NCI-H774 (cell line): ENCODE data around the gene LRIG3.
"Not testable (repeated sequence)": the region's sequence is repeated elsewhere in the genome, so short reads cannot be mapped to it uniquely, and the experiment has no call there.

Experiments
- DNase-seq: peaks from one replicate; lab custom pipeline; 2025; lab: John Stamatoyannopoulos, UW

LRIG3 gene

DNA sequence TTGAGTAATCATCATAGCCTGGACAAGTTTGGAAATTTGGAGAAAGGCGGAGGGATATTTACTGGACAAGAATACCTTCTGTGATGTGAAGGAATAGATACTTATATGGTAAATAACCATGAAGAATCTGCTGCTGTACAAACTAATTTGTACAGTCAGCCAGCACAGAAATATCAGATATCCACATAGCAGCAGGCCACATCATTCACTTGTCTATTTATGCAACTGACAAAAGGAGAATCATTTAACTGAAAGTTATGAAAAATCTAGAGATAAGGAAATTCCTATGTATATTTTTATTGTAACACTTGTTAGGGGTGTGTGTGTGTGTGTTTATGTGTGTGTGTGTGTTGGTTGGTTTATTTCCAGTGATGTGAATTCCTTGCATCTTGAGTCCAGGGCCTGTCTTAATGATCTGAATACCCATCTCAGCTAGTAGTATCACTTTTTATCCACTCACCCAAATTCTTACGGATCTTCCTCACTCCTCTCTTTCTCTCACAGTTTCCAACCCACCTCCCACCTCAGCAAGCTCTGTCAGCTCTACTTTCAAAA is 10.5 kb upstream of the LRIG3 start:
- DNase-seq = no peak

DNA sequence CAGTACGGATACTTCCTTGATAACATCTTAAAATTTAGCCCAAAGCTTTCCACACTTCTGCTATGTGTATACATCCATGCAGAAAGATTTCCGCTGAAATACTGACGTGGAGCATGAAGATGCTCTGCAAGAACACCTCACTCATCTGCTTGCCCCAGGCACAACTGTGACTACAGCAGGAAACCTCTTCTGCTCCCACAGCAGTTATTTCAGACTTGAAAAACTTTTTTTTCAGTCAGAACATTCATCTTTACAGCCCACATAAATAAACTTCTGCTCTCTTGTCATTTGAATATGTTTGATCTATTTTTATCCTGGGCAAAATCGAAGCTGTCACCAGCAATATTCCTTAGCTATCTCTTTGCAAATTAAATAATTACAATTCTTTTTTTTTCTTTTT is 6.8 kb upstream of the LRIG3 start:
- DNase-seq = no peak

DNA sequence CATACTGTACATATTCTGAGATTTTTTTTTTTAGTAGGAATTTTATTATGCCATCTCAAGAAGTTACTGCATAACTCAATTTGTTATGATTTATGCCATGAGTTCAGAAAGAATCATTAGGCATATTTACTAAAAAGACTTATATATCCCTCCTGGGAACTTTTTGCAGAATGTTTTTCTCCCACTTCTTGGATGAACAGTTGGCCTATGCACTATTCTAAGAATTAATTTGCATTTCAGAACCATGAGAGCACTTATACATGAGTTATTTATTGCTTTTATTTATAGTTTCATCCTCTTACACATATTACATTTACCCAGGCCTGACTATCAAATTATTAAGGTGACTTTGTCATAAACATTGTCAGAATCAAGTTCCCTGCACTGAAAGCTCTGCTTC is 6.3 kb upstream of the LRIG3 start:
- no peak for DNase-seq

DNA sequence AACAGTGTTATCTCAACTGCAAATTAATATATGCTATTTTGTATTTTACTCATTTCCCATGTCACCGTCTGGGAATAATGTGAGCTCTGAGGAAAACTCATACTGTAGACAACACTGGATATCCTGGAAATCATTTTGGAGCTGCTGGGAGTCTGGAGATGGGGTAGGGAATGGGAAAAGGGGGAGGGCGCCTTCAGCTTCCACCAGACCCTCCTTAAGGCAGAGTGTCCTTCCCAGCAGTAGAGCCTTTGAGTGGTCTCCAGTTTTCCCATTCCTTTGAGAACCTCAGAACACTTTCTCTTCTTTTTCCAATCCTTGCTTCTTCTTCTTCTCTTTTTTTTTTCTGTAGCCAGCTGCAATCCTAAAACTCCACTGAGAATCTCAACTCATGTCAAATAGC is 5.4 kb upstream of the LRIG3 start:
- no peak for DNase-seq

DNA sequence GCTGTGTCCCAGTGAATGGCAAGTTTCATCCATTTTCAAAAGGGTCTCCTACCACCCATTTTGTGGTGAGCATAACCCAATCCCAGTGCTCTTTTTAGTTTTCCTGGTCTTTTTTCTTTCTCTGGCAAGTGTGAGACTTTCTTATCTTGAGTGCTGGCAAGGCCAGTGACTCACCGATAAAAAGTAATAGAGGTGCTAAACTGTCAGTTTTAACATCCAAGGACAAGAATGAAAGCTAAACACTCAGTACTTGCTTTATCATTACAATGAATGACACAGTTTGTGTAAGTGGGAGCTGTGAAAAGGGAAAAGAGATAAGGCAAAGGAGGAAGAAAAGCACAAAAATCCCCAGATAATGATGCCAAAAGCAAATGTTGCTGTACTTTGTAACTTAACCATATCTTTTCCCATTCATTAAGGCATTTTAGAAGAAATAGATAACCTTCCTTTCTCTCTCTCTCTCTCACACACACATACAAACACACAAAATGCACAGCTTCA is 4.9 kb upstream of the LRIG3 start:
- no peak for DNase-seq

DNA sequence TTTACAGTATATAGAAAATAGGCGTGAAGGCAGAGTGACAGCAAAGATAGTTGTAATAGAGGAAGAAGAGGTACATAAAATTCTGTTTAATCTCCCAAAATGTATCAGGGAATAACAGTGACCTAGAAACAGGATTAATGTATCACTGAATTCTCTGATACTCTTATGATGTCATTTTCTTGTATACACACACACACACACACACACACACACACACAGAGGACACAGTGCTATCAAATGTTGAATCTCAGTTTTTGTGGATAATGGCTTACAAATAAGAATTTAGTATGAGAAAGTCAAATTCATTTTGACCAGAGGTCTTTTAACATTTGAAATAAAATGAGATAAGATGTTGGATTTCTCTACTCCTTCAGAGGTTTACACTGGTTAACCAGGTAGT is 4.3 kb upstream of the LRIG3 start:
- DNase-seq = no peak

DNA sequence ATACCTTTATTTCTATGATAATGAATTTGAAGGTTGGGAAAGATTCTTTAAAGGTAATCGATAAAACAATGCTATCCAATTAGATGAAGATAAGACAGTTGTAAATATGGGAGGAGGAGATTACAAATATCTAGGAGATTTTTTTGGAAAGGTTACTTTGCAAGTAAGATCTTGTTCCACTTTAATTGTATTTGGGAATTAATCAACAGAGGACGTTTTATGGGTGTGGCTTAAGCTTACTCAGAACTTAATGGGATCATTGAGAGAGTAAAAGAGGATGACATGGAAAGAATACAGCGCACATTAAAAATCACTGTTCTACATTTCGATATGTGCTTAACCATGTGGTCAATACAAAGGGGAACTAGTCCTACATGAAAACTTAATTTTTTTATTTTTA is 3.5 kb upstream of the LRIG3 start:
- no peak for DNase-seq

DNA sequence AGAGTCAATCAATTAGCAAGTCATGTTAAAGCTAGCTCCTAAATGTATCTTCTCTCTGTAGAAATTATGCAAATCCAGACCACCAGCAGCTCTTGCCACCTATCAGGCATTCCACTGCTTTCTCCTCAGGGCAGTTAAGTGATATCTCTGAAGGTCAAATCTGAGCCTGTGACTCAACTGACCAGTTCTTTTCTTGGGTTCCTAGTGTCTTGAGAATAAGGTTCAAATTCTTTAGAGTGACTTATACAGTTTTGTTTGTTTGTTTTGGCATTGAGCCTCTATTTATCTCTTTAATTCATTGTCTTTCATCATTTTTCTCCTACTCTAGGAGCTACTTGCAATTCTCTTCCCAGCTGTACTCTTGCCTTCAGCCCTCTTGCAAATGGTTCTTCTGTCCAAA is 2.5 kb upstream of the LRIG3 start:
- DNase-seq = no peak

DNA sequence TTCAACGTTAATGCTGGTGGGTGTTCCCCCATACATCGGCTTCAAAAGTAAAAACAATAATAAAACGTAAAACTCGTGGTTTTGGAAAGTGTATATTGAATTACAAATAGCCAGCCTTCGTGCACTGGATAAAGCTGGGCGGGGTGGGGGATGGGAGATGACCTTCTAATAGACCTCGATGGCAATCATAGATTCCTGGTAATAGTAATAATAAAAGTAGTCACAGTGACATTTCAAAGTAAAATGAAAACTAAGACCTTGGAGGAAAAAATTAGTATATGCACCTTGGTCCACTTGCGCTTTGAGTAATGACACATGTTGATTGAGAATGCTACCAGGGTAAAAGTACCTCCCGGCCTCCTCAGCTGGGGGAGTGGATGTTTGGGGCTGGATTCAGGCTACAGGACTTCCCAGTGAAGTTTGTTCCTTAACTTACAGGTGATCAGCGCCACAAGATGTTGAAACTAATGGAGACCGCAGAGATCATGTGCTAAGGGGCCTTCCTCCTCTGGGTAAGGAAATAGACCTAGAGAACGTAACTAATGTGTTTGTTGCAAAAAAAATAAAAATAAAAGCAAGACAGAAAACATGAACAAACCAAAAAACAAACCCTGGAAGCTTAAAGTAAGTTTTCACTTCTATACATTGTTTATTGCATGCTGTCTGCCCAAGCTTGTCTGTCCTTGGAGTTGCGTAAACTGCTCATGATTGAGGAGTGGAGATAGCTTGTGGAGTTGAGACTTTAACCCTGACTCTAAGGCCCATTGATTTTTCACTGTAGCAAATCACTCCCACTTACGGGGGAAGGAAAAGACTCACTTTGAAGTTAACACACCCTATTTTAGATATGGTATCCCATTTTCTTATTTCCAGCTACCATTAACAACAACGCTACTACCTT is 907 bp upstream of the LRIG3 start:
- no peak for DNase-seq

DNA sequence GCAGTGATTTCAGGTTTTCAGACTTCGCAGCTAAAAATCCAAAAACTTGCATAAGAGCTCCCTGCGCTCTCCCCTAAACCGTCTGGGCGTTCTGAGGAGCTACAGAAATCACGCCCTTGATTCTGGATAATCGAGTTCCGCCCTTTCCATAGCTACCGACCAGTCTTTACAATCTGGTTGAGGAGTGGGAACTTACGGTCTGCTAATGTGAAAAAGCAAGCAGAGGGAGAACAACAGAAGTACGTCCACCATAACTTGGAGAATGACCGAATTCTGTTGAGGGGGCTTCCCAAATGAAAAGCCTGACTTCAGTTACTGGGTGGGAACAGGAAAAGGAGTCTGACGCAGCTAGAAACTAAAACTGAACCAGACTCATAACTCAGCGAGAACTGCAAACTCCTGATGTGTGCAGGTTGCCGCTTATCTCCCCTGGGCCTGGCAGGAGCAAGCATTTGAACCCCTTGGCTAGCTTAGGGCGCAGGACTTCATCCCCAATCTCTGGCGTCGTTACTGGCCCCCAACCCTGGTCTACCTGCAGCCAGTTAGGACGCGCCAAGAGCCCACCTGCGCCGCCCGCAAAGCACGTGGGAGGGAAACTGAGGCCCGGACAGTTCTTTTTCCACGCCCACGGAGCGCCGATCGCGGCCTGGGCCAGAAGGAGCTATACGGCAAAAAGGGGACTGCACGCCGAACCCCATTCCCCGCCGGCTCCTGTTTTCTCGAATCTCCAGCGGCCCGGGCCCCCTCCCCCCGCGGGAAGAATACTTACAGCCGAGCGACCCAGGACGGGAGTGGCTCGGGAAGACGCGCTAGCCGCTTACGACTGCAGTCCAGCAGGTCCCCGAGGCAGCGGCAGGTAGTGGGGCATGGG is 838 bp downstream of the LRIG3 start:
- peak; percentile 37 for DNase-seq

DNA sequence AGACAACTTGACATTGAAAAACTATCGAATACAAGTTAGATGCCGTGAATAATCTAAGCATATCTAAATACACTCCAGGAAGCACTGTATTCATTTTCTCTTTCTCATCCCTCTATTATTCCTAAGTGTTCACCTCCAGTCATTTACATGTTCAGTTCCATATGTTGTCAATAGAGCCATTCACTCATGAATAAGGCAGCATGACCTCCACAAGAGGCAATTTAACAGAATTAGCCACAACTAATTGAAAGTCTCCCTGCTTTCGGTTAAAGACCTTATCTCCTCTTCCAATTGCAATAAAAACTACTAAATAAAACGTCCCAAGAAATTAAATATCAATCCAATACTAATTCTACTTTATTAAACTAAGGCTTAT is 1.8 kb downstream of the LRIG3 start:
- DNase-seq = no peak

DNA sequence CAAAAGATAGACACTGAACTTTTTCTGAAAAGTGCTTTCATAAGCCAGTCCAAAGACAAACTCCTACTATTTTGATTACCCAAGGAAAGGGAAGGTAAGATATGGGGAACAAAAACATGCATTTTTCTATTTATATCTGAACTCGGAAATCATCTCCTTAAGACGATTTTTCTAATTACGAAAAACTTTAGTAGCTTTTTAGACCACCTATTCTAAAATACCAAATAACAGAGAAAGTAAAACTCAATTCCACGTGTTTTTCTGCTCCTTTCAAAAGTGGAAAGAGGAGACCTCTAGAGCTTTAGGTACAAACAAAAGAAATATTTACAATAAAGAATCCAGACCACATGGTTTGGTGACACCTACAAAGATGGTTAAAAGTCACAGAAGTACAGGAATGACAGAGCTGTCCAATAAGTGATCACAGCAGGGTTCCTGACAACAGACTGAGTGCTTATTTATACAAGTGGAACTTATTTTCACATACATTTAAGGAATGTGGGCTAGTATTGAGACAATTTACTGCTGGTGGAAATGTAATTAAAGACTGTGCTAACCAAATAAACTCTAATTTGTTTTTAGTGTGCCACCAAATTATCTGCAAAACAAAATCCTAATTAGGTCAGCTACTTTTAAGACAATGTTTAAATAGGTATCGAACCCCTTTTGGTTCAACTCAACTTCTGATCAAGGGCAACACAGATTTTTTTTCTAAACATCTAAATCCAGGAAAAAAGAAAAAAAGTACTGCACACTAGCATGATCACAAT is 2.4 kb downstream of the LRIG3 start:
- no peak for DNase-seq

DNA sequence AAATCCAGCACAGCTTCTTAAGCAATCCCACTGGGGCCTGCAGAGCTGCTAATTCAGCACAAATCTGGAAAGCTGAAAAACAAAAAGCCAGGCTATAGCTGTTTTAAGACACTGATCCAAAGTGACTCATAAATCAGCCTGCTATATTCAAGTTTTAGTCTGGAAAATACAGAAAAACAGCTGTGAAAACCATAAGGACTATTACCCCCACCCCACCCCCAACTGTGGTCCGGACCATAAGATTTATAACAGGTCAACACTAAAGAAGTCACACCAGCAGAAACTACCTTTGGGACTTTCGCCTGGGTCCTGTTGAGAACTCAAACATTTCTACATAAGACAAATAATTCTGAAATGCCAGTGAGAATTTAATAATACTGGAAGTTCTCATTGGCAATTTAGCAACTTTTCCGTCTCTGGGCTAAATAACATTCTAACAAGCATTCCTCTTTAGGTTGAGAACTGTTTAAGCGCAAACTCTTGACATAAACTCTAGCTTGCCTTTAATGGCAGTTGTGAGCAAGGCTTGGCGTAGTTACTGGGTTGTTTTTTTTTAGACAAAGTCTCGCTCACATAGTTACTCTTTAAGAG is 3.3 kb downstream of the LRIG3 start:
- DNase-seq = no peak

DNA sequence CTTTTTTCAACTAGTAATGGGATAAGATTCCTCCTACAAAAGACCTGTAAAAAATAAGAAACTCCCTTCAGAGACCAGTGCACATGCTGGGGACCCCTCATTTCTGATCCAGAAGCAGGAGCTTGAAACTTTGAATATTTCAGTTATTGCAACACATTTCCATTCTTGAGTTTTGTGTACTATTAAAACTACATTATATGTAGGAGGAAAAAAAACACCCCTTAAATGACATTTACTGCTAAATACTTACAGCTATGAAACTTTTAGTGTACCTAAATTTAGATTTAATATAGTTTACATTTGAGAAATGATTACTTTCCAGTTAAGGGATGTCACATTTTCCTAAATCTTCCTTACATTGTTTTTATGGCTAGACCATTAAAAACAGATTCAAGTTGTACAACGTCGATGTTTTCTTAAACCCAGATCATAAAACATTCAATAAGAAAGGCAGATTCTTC is 4.1 kb downstream of the LRIG3 start:
- no peak for DNase-seq

DNA sequence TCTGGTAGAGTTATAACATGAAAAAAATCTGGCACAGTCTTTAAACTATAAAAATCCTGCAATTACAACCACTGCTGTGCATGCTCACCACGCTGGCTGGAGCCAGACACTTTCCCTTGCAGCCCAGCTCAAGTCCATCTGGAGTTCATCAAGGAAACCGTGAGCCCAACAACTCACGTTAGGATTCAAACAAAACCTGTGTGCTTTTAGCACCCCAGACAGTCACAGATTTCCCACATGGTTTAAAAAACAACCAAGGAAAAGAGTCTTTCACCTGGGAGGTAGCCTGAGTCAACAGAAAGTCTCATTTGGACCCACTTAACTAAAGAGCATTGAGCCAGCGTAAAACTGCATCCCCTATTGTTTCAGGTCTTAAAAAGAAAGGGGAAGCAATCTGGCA is 4.7 kb downstream of the LRIG3 start:
- peak; percentile 62 for DNase-seq

DNA sequence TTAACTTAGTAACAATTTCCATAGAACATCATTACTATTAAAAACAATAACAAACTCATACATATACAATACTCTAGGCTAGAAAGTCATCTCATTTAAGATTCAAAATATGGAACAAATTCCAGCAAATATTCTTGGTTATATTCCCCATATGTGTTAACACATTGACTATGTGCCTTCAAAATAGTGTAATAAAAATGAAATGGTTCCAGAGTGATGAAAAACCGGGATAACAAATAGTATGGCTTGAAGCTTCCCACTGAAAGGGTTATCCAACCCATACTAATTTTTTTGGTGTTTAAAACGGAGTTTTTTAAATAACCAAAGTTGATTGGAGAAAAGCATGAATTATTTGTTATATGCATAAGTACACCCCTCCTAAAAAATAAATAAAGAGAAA is 5.3 kb downstream of the LRIG3 start:
- no peak for DNase-seq

DNA sequence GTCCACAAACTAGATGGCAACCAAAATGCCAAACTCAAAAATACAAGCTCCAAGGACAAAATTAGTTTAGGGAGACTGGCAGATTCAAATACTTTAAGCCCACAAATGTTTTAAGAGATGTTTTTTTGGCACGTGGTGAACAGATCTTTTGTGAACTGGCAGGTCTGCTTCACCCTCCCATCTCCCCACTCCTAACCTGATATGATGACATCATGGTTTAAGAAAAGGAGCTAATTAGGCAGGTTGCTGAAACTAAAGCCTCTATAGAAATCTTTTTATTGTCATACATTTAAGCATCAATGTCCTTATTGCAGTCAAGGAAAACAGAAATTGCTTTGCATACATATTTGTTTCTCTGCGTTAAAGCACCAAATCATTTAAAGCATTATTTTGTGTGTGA is 5.8 kb downstream of the LRIG3 start:
- DNase-seq = peak; percentile 47

DNA sequence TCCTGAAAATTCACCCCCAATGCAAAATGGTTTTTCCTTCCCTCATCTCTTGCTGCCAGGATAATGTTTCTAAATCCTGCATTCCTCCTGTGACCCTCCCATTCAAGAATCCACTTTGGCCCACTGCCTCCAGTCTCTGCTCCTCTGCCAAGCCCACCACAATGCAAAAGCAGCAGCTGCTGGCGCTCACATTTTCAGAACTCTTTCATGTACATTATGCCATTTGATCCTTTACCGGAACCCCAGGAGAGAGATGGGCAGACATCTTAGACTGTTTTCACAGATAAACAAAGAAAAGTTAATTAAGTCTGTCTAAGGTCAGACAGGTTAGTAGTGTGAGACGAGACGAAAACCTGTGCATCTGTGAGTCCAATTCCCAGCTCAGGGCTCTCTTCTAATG is 12.9 kb downstream of the LRIG3 start:
- DNase-seq = no peak

DNA sequence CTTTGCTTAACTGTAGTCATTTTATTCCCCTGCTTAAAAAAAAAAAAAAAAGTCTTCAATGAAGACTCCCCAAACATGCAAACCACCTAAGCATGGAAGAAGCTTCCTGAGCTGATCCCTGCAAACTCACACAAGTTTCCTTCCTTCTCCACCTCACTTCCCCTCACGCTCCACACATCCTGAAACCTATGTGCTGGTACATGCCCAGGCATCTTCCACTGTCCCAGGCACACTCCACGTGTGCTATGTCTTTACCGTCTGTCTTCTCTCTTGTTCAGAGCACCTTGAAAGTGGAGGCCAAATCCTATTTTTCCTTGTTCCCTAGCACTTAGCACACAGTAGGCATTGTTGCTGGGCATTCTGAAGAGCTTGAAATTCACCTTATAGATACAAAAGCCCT is 13.4 kb downstream of the LRIG3 start:
- DNase-seq = no peak

DNA sequence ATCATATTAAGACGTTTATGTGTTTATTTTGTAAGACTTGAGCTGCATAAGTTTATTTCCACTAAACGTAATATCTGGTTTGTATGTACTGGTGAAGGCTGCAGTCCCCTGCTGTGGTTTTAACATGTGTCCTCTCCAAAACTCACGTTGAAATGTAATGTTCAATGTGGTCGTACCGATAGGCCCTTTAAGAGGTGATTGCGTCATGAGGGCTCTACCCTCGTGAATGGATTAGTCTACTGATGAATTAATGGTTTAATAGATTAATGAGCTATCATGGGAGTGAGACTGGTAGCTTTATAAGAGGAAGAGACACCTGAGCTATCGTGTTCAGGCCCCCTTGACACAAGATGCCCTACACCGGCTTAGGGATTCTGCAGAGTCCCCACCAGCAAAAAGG is 14.9 kb downstream of the LRIG3 start:
- DNase-seq = no peak

DNA sequence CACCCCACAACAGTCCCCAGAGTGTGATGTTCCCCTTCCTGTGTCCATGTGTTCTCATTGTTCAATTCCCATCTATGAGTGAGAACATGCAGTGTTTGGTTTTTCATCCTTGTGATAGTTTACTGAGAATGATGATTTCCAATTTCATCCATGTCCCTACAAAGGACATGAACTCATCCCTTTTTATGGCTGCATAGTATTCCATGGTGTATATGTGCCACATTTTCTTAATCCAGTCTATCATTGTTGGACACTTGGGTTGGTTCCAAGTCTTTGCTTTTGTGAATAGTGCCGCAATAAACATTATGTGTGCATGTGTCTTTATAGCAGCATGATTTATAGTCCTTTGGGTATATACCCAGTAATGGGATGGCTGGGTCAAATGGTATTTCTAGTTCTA is 17.6 kb downstream of the LRIG3 start:
- DNase-seq = not testable (repeated sequence)

DNA sequence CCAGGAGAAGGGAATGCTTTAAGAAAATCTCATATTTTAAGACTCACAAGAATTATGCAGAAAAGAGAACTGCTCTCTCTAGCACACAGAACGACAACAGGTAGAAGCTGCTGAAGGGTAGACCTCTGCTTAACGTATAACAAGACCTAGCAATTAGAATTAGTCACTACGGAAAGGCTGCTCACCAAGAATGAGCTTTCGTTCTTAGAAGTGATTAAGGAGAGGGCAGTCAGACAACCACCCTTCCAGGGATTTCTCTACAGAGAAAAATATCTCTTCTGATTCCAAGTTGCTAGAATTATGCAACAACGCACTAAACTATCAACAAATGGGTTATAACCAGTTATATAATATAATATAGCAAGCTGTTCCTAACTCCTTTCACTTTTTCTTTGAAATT is 18.6 kb downstream of the LRIG3 start:
- no peak for DNase-seq
